Keratinocyte (primary cell): Measurements from ENCODE around the gene TEAD3.

Source experiments
- EZH2 ChIP-seq: IDR thresholded peaks from one replicate; pipeline ENCODE4 v1.6.1; 2012; ENCODE audit warnings: inconsistent platforms, mild to moderate bottlenecking, low read length, moderate library complexity
- TF ChIP-seq, protein P1 (sequence below), 3 experiments: IDR thresholded peaks in 1 of 3; conservative IDR thresholded peaks in 1 of 3; optimal IDR thresholded peaks in 1 of 3; 2 replicates in 2 of 3; 3 replicates in 1 of 3; pipeline versions ENCODE3 to v1.5.1; 2011; ENCODE audit warnings: low read length in 3 of 3, mild to moderate bottlenecking in 3 of 3, moderate library complexity in 2 of 3, control low read depth in 1 of 3, inconsistent platforms in 1 of 3; ENCODE audit not compliant: insufficient read depth in 2 of 3; ENCODE audit errors: extremely low read depth in 1 of 3

GRCh38 chr6:35514587-35514986, 17.7 kb upstream of the TEAD3 start:
- TF ChIP-seq, protein P1, sequence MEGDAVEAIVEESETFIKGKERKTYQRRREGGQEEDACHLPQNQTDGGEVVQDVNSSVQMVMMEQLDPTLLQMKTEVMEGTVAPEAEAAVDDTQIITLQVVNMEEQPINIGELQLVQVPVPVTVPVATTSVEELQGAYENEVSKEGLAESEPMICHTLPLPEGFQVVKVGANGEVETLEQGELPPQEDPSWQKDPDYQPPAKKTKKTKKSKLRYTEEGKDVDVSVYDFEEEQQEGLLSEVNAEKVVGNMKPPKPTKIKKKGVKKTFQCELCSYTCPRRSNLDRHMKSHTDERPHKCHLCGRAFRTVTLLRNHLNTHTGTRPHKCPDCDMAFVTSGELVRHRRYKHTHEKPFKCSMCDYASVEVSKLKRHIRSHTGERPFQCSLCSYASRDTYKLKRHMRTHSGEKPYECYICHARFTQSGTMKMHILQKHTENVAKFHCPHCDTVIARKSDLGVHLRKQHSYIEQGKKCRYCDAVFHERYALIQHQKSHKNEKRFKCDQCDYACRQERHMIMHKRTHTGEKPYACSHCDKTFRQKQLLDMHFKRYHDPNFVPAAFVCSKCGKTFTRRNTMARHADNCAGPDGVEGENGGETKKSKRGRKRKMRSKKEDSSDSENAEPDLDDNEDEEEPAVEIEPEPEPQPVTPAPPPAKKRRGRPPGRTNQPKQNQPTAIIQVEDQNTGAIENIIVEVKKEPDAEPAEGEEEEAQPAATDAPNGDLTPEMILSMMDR (optimal IDR thresholded peaks at IDR 0.05 in 1 of 3, IDR thresholded peaks at IDR 0.05 in 1 of 3, conservative IDR thresholded peaks at IDR 0.05 in 1 of 3; ENCODE audit: extremely low read depth in 1 of 3, insufficient read depth in 2 of 3, low read length in 3 of 3), result no peak
- TF ChIP-seq EZH2, result no peak
